Cardiac fibroblast (primary cell): ENCODE data around the gene ALLC.

Experiments
- DNase-seq, 2 donors: peaks; one replicate each; pipeline versions ENCODE4 v3.0.0 to v3.0.0-alpha.2; 2010; ENCODE audit warnings: low read depth in 2 of 2
- H3K4me3 ChIP-seq, 2 donors: replicated peaks in 1 of 2; 1 replicate in 1 of 2; 2 replicates in 1 of 2; pipeline ENCODE4 v1.5.1; 2011; ENCODE audit warnings: low read depth in 2 of 2, low read length in 2 of 2, mild to moderate bottlenecking in 2 of 2, moderate library complexity in 1 of 2
- CTCF ChIP-seq: IDR thresholded peaks from one replicate; pipeline ENCODE4 v1.5.1; 2011; ENCODE audit warnings: low read depth, mild to moderate bottlenecking, low read length, inconsistent platforms

Gene ALLC

GRCh38 chr2:3666613-3666975 lies 8.6 kb downstream of the ALLC start:
- H3K4me3 ChIP-seq = no peak overlapping the region
- TF ChIP-seq CTCF = no peak

GRCh38 chr2:3667151-3667631 lies 9.2 kb downstream of the ALLC start:
- DNase-seq = peak; percentile 5 to 10
- TF ChIP-seq CTCF = no peak
- H3K4me3 ChIP-seq = no peak overlapping the region

More at GRCh38 chr2:3666613-3666975, 8.6 kb downstream of the ALLC start:
- no peak for DNase-seq

GRCh38 chr2:3669656-3670055 lies 11.7 kb downstream of the ALLC start:
- no peak for DNase-seq
- TF ChIP-seq CTCF = no peak
- H3K4me3 ChIP-seq = no peak overlapping the region

GRCh38 chr2:3670376-3670775 lies 12.4 kb downstream of the ALLC start:
- no peak overlapping the region for H3K4me3 ChIP-seq
- DNase-seq = no peak
- TF ChIP-seq CTCF = no peak

GRCh38 chr2:3670941-3671340 lies 12.9 kb downstream of the ALLC start:
- no peak for DNase-seq
- no peak overlapping the region for H3K4me3 ChIP-seq
- TF ChIP-seq CTCF = no peak

- no peak for TF ChIP-seq CTCF
- no peak overlapping the region for H3K4me3 ChIP-seq
- DNase-seq = no peak
These were observed 15.1 kb downstream of the ALLC start for GRCh38 chr2:3672861-3673678.
